ENCODE measurements around the gene COX7B2.
A peak's percentile ranks its signal among the peaks of the same experiment; 100 is the strongest.

The COX7B2 gene

GRCh38 chr4:46844325-46844917 is 64.6 kb downstream of the COX7B2 start:
- TF ChIP-seq CTCF (IDR thresholded peaks at IDR 0.05): peak; percentile 76

- TF ChIP-seq CTCF (IDR thresholded peaks at IDR 0.05): no peak
Observed at GRCh38 chr4:46839128-46839527, 69.9 kb downstream of the COX7B2 start.

- no peak for TF ChIP-seq CTCF (IDR thresholded peaks at IDR 0.05)
Observed at GRCh38 chr4:46837639-46838038, 71.4 kb downstream of the COX7B2 start.

GRCh38 chr4:46836584-46836983 is 72.5 kb downstream of the COX7B2 start:
- no peak for TF ChIP-seq CTCF (IDR thresholded peaks at IDR 0.05)

- no peak for TF ChIP-seq CTCF (IDR thresholded peaks at IDR 0.05)
Observed at GRCh38 chr4:46830971-46831454, 78.0 kb downstream of the COX7B2 start.

- TF ChIP-seq CTCF (IDR thresholded peaks at IDR 0.05): no peak
Observed at GRCh38 chr4:46820154-46820553, 88.9 kb downstream of the COX7B2 start.

- TF ChIP-seq CTCF (IDR thresholded peaks at IDR 0.05): no peak
Observed at GRCh38 chr4:46819095-46819494, 90.0 kb downstream of the COX7B2 start.

- no peak for TF ChIP-seq CTCF (IDR thresholded peaks at IDR 0.05)
Observed at GRCh38 chr4:46818604-46819003, 90.4 kb downstream of the COX7B2 start.
